DOHH2 (cell line): ENCODE results near the gene SMARCA4.
A peak's percentile ranks its signal among the peaks of the same experiment; 100 is the strongest.

Experiments
- H3F3A ChIP-seq: fragments of 200-600 bp; sonication (generic), shearing (Covaris generic); 2 replicates; pipeline ENCODE4 v1.6.0; 2016; ENCODE audit warnings: antibody characterized with exemption, mild to moderate bottlenecking; ENCODE audit not compliant: control insufficient read depth, insufficient read depth
- H3K27ac ChIP-seq: fragments of 200-600 bp; sonication (generic); 2 replicates; pipeline ENCODE4 v1.5.1; 2014; ENCODE audit warnings: low read depth, mild to moderate bottlenecking, low read length, moderate library complexity
- H3K27me3 ChIP-seq: fragments of 200-600 bp; sonication (generic); 2 replicates; pipeline ENCODE4 v1.6.1; 2014; ENCODE audit warnings: mild to moderate bottlenecking, low read length, mixed read lengths; ENCODE audit not compliant: control insufficient read depth
- H3K36me3 ChIP-seq: fragments of 200-600 bp; sonication (generic); 2 replicates; pipeline ENCODE4 v1.6.1; 2014; ENCODE audit warnings: mild to moderate bottlenecking, low read length, moderate library complexity, mixed read lengths; ENCODE audit not compliant: control insufficient read depth
- H3K4me1 ChIP-seq: fragments of 200-600 bp; sonication (generic); 2 replicates; pipeline ENCODE4 v1.6.1; 2014; ENCODE audit warnings: mild to moderate bottlenecking, low read length, mixed read lengths; ENCODE audit not compliant: control insufficient read depth
- H3K4me2 ChIP-seq: fragments of 200-600 bp; sonication (generic); 2 replicates; pipeline ENCODE4 v1.6.0; 2014; ENCODE audit warnings: mild to moderate bottlenecking, low read length, moderate library complexity
- H3K4me3 ChIP-seq: fragments of 200-600 bp; sonication (generic); 2 replicates; pipeline ENCODE4 v1.5.1; 2014; ENCODE audit warnings: mild to moderate bottlenecking, low read length, mixed read lengths
- H3K79me2 ChIP-seq: fragments of 200-600 bp; sonication (generic); 2 replicates; pipeline ENCODE4 v1.6.1; 2014; ENCODE audit warnings: mild to moderate bottlenecking, low read length, mixed read lengths; ENCODE audit not compliant: control insufficient read depth
- H3K9me2 ChIP-seq: fragments of 200-600 bp; sonication (generic); replicated peaks from 2 replicates; pipeline ENCODE4 v1.6.1; 2014; ENCODE audit warnings: mild to moderate bottlenecking, low read length, mixed read lengths; ENCODE audit not compliant: control insufficient read depth
- H3K9me3 ChIP-seq: fragments of 200-600 bp; sonication (generic); 2 replicates; pipeline ENCODE4 v1.6.1; 2014; ENCODE audit warnings: antibody characterized with exemption, low read length, mixed read lengths; ENCODE audit not compliant: control insufficient read depth, insufficient read depth
- H4K20me1 ChIP-seq: fragments of 200-600 bp; sonication (generic); 2 replicates; pipeline ENCODE4 v1.6.0; 2014; ENCODE audit warnings: low read depth, mild to moderate bottlenecking, antibody characterized with exemption, low read length, moderate library complexity; ENCODE audit not compliant: control insufficient read depth, insufficient read depth
- EZH2phosphoT487 ChIP-seq: fragments of 200-600 bp; sonication (generic); IDR thresholded peaks from 2 replicates; pipeline ENCODE4 v1.6.1; 2017; ENCODE audit warnings: borderline replicate concordance, mild to moderate bottlenecking, antibody characterized with exemption, low read length, moderate library complexity, mixed read lengths
- TF ChIP-seq, protein P1 (sequence below): fragments of 200-600 bp; sonication (generic); IDR thresholded peaks from one replicate; pipeline ENCODE4 v1.5.1; 2014; ENCODE audit warnings: antibody characterized with exemption, mild to moderate bottlenecking, low read depth, low read length; ENCODE audit not compliant: poor library complexity, severe bottlenecking

The SMARCA4 gene

DNA sequence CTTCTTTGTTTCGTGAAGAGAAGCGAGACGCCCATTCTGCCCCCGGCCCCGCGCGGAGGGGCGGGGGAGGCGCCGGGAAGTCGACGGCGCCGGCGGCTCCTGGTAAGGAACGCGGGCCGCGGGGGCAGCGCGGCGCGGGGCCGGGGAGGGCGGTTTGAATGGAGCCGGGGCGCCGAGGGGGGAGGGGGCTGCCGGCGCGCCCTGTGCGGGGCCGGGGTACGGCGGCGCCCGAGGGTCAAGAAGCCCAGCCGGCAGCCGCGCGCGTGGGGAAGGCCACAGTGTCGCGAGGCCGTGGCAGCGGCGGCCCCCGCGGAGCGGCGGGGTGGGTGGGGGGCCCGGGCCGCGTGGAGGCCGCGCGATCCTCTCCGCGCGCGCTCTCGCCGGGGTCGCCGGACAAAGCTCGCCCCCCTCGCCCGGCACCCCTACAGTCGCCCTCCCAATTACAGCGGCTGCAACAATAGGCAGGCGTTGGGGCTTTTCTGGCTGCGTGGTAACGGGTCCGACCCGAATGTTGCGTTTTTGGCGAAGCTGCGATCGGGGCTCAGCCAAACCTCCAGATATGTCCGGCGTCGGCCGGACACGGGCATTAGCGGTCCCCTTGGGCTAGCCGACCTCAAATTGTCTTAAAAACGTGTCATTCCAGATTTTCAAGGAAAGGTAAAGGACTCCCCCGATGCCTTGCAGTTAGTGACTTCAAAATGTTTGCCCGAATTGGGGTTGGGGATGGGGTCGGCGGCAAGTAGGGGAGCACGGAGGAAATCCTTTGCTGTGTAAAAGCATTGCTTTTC is 437 bp downstream of the SMARCA4 start:
- Histone ChIP-seq H3K27ac (peak overlapping the region; percentile 98), H3K79me2 (peaks cover 67% of the 10 kb centered on the region), H3K4me3 (peak overlapping the region; percentile 70), H3K9me3 (no peaks in the 10 kb centered on the region), H3K36me3 (peaks cover 38% of the 10 kb centered on the region), H3K9me2 (no peaks in the 10 kb centered on the region), H3F3A (peaks cover 26% of the 10 kb centered on the region), H4K20me1 (no peaks in the 10 kb centered on the region), H3K4me1 (peaks cover 45% of the 10 kb centered on the region), H3K4me2 (peak overlapping the region; percentile 81), H3K27me3 (no peaks in the 10 kb centered on the region)
- no peak for TF ChIP-seq EZH2phosphoT487
- TF ChIP-seq, protein P1, sequence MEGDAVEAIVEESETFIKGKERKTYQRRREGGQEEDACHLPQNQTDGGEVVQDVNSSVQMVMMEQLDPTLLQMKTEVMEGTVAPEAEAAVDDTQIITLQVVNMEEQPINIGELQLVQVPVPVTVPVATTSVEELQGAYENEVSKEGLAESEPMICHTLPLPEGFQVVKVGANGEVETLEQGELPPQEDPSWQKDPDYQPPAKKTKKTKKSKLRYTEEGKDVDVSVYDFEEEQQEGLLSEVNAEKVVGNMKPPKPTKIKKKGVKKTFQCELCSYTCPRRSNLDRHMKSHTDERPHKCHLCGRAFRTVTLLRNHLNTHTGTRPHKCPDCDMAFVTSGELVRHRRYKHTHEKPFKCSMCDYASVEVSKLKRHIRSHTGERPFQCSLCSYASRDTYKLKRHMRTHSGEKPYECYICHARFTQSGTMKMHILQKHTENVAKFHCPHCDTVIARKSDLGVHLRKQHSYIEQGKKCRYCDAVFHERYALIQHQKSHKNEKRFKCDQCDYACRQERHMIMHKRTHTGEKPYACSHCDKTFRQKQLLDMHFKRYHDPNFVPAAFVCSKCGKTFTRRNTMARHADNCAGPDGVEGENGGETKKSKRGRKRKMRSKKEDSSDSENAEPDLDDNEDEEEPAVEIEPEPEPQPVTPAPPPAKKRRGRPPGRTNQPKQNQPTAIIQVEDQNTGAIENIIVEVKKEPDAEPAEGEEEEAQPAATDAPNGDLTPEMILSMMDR: no peak

DNA sequence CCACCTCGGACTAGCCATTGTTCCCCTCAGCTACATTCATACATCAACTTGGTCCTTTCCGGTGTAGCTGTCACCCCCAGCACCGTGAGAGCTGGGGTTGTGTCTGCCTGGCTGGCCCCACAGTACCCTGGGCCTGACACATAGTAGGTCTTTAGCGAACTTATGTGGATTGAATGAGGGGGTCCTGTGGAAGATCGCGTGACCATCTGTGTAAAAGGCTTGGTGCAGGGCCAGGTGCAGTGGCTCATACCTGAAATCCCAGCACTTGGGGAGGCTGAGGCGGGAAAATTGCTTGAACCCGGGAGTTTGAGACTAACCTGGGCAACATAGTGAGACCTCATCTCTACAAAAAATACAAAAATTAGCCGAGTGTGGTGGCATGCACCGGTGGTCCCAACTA is 2.0 kb downstream of the SMARCA4 start:
- peaks cover 36% of the 10 kb centered on the region for H3F3A ChIP-seq
- peak overlapping the region; percentile 98 for H3K27ac ChIP-seq
- H3K4me3 ChIP-seq: peak overlapping the region; percentile 70
- peaks cover 82% of the 10 kb centered on the region for H3K79me2 ChIP-seq
- no peaks in the 10 kb centered on the region for H3K9me2 ChIP-seq
- H4K20me1 ChIP-seq: no peaks in the 10 kb centered on the region
- H3K4me2 ChIP-seq: peak overlapping the region; percentile 81
- H3K27me3 ChIP-seq: no peaks in the 10 kb centered on the region
- H3K36me3 ChIP-seq: peaks cover 44% of the 10 kb centered on the region
- TF ChIP-seq EZH2phosphoT487: no peak
- TF ChIP-seq, protein P1: no peak
- no peaks in the 10 kb centered on the region for H3K9me3 ChIP-seq
- H3K4me1 ChIP-seq: peaks cover 57% of the 10 kb centered on the region

DNA sequence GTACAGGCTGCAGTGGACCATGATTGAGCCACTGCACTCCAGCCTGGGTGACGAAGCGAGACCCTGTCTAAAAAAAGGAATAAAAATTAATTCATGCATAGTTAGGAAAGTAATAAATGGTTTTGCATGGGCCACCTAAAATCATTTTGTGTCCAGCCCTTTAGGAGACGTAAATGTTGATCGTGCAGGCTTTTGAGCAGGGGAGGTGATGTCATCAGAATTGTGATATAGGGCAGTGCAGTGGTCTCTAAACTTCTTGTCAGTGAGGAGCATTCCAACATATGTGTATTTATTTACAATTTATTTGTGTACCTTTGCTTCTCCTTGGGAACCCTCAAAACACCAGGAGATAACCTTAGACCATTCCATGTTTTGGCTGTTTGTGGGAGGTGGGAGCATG is 3.0 kb downstream of the SMARCA4 start:
- H3K4me1 ChIP-seq: peaks cover 67% of the 10 kb centered on the region

More for the DNA sequence above, 3.0 kb downstream of the SMARCA4 start:
- no peaks in the 10 kb centered on the region for H4K20me1 ChIP-seq
- H3F3A ChIP-seq: peaks cover 43% of the 10 kb centered on the region
- no peaks in the 10 kb centered on the region for H3K9me3 ChIP-seq
- H3K27ac ChIP-seq: peak overlapping the region; percentile 98
- no peak for TF ChIP-seq EZH2phosphoT487
- TF ChIP-seq, protein P1: no peak
- H3K79me2 ChIP-seq: peaks cover 92% of the 10 kb centered on the region
- peak overlapping the region; percentile 81 for H3K4me2 ChIP-seq
- H3K27me3 ChIP-seq: no peaks in the 10 kb centered on the region
- H3K9me2 ChIP-seq: no peaks in the 10 kb centered on the region
- H3K36me3 ChIP-seq: peaks cover 53% of the 10 kb centered on the region
- peak overlapping the region; percentile 70 for H3K4me3 ChIP-seq
